ENCODE data around the gene CFAP45. TPM values are rescaled to one million over a fixed set of nuclear protein-coding genes. Genes with fewer than 3 reads are reported as not detected.

The CFAP45 gene
- polyA plus RNA-seq, 3 donors = 0.12 to 1.0 TPM; not detected in 1

DNA sequence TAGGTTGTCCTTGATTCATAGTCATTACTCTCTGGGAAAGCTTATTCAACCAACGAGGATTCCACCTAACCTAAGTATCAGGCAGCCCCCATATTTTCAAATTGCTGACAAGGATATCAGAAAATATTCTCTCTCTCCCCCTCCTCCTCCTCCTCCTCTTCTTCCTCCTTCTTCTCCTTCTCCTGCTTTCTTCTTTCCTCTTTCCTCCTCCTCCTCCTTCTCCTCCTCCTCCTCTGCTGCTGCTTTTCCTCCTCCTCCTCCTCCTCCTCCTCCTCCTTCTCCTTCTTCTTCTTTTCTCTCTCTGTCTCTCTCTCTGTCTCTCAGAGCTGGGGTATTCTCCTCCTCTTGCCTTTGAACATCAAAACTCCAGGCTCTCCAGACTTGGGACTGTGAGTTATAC, 48.0 kb upstream of the CFAP45 start:
- H3K4me1 ChIP-seq (ENCODE audit: control insufficient read depth in 1 of 2, insufficient read depth in 2 of 2, low read length in 2 of 2) = peaks cover 18 to 29% of the 10 kb centered on the region in 2 donors
- H3K27me3 ChIP-seq (ENCODE audit: control insufficient read depth in 2 of 2, insufficient read depth in 2 of 2, low read length in 2 of 2) = peaks cover 6 to 23% of the 10 kb centered on the region in 2 donors
- H2AFZ ChIP-seq (ENCODE audit: insufficient read depth, low read depth, low read length, poor library complexity, severe bottlenecking) = no peak overlapping the region
- WGBS (ENCODE audit: insufficient coverage) = 62% methylated on average over 1 of the region's 1 CpG
- H3K79me2 ChIP-seq (ENCODE audit: insufficient read depth, low read length) = peaks cover under 1% of the 10 kb centered on the region
- Mint-ChIP-seq H3K9me3 (peaks cover 0 to 8% (median 0%) of the 10 kb centered on the region in 7 donors), H3K4me3 (no peak overlapping the region), H3K27ac (no peak overlapping the region), H3K27me3 (ENCODE audit: low read depth in 3 of 3) (peaks cover 19 to 34% (median 23%) of the 10 kb centered on the region in 3 donors), H3K4me1 (peaks cover 32% of the 10 kb centered on the region), H3K36me3 (peaks cover 0 to 10% of the 10 kb centered on the region in 2 donors)
- no peaks in the 10 kb centered on the region for H4K20me1 ChIP-seq (ENCODE audit: insufficient read depth, low read length)
- no peak for DNase-seq
- H3K9ac ChIP-seq (ENCODE audit: insufficient read depth, low read length, poor library complexity, severe bottlenecking) = no peak overlapping the region
- H3K27ac ChIP-seq (ENCODE audit: low read depth in 1 of 2, low read length in 2 of 2) = no peak overlapping the region
- H3K9me3 ChIP-seq (replicated peaks in 1 of 2; ENCODE audit: control insufficient read depth in 1 of 2, insufficient read depth in 1 of 2, low read length in 2 of 2) = no peaks in the 10 kb centered on the region
- H3K4me3 ChIP-seq (replicated peaks in 1 of 3; ENCODE audit: low read depth in 2 of 3, low read length in 3 of 3) = no peak overlapping the region
- TF ChIP-seq, protein P1, sequence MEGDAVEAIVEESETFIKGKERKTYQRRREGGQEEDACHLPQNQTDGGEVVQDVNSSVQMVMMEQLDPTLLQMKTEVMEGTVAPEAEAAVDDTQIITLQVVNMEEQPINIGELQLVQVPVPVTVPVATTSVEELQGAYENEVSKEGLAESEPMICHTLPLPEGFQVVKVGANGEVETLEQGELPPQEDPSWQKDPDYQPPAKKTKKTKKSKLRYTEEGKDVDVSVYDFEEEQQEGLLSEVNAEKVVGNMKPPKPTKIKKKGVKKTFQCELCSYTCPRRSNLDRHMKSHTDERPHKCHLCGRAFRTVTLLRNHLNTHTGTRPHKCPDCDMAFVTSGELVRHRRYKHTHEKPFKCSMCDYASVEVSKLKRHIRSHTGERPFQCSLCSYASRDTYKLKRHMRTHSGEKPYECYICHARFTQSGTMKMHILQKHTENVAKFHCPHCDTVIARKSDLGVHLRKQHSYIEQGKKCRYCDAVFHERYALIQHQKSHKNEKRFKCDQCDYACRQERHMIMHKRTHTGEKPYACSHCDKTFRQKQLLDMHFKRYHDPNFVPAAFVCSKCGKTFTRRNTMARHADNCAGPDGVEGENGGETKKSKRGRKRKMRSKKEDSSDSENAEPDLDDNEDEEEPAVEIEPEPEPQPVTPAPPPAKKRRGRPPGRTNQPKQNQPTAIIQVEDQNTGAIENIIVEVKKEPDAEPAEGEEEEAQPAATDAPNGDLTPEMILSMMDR (IDR thresholded peaks at IDR 0.05) = no peak
- intact Hi-C loops (cut with micrococcal nuclease) = no loop called here
- H3K4me2 ChIP-seq (replicated peaks; ENCODE audit: extremely low read depth, low read length, poor library complexity, severe bottlenecking) = no peak overlapping the region
- no peaks in the 10 kb centered on the region for H3K36me3 ChIP-seq (replicated peaks in 1 of 2; ENCODE audit: control insufficient read depth in 1 of 2, insufficient read depth in 2 of 2, low read length in 2 of 2)

DNA sequence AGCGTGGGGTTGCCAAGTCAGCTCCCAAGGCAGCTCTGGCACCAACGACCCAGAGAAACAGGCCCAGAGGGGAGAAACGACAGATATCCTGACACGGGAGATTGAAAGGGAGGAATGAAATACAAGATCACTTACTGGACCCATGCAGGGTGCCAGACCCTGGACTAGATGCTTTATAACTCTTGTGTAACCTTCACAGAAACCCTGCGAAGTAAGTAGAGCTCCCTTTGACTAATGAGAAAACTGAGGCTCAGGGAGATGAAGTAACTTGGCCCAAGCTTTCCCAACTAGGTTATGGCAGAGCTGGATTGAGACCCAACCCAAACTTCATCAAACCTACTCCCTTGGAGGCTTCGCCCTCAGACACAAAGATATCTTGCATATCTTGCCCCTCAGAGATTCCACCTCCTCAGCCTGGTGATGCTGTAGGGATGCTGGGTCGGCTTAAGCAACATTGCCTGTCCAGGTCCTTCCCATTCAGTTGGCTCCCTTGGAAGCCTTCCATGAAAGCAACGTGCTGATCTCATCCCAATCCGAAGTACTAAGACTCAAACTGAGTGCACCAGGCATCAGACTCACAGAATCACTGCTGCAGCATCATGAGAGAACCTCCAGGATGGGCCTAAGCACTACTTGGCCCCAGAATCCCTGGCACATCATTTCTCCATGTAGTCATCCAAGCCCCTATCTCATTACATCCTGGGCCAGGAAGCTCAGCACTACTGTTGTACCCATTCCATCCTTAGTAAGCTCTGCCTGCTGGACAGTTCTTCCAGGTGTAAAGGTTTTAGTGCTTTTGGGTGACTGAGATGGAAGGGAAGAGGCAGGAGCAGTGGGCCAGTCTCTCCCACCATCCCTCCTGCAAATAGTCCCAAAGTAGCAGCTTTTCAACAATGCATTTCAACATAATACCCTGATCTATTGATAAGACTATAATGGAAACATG, 46.5 kb upstream of the CFAP45 start:
- peaks cover 11% of the 10 kb centered on the region for H3K79me2 ChIP-seq (ENCODE audit: insufficient read depth, low read length)
- DNase-seq = peak in 1 of 3 donors; percentile 0
- Mint-ChIP-seq H3K4me3 (peak overlapping the region in 1 of 2 donors; percentile 83), H3K9me3 (peaks cover 0 to 8% (median 0%) of the 10 kb centered on the region in 7 donors), H3K27me3 (ENCODE audit: low read depth in 3 of 3) (peaks cover 19 to 37% (median 23%) of the 10 kb centered on the region in 3 donors), H3K36me3 (peaks cover 0 to 10% of the 10 kb centered on the region in 2 donors), H3K4me1 (peaks cover 39% of the 10 kb centered on the region), H3K27ac (no peak overlapping the region)
- H3K4me1 ChIP-seq (ENCODE audit: control insufficient read depth in 1 of 2, insufficient read depth in 2 of 2, low read length in 2 of 2) = peaks cover 18 to 29% of the 10 kb centered on the region in 2 donors
- TF ChIP-seq, protein P1 (IDR thresholded peaks at IDR 0.05) = no peak
- H3K4me3 ChIP-seq (replicated peaks in 1 of 3; ENCODE audit: low read depth in 2 of 3, low read length in 3 of 3) = no peak overlapping the region
- H2AFZ ChIP-seq (ENCODE audit: insufficient read depth, low read depth, low read length, poor library complexity, severe bottlenecking) = peak overlapping the region; percentile 56
- peaks cover 6 to 23% of the 10 kb centered on the region in 2 donors for H3K27me3 ChIP-seq (ENCODE audit: control insufficient read depth in 2 of 2, insufficient read depth in 2 of 2, low read length in 2 of 2)
- H3K9me3 ChIP-seq (replicated peaks in 1 of 2; ENCODE audit: control insufficient read depth in 1 of 2, insufficient read depth in 1 of 2, low read length in 2 of 2) = no peaks in the 10 kb centered on the region
- no peaks in the 10 kb centered on the region for H3K36me3 ChIP-seq (replicated peaks in 1 of 2; ENCODE audit: control insufficient read depth in 1 of 2, insufficient read depth in 2 of 2, low read length in 2 of 2)
- intact Hi-C loops (cut with micrococcal nuclease) = no loop called here
- no peak overlapping the region for H3K9ac ChIP-seq (ENCODE audit: insufficient read depth, low read length, poor library complexity, severe bottlenecking)
- WGBS (ENCODE audit: insufficient coverage) = 59% methylated on average over 5 of the region's 9 CpGs
- no peak overlapping the region for H3K27ac ChIP-seq (ENCODE audit: low read depth in 1 of 2, low read length in 2 of 2)
- H3K4me2 ChIP-seq (replicated peaks; ENCODE audit: extremely low read depth, low read length, poor library complexity, severe bottlenecking) = peak overlapping the region; percentile 74
- H4K20me1 ChIP-seq (ENCODE audit: insufficient read depth, low read length) = no peaks in the 10 kb centered on the region

All from CD14-positive monocyte (primary cell).